Measurements from ENCODE around the gene PLCH1. TPM values are rescaled to one million over a fixed set of nuclear protein-coding genes. Genes with fewer than 3 reads are reported as not detected.

PLCH1 gene
- total and polyA plus RNA-seq, 2 of the 8 experiments (the other 6 are each of a cell fraction or from before 2014, with no cell fraction given), result 5.8 to 17.2 TPM

- TF ChIP-seq CHD7 (IDR thresholded peaks at IDR 0.05; ENCODE audit: insufficient replicate concordance, low read length), result no peak
- no peak for TF ChIP-seq RXRA (IDR thresholded peaks at IDR 0.05; ENCODE audit: insufficient read depth, low read depth, low read length)
- no peak for TF ChIP-seq CEBPB (IDR thresholded peaks at IDR 0.05; ENCODE audit: low read depth, low read length)
- TF ChIP-seq CBX8 (IDR thresholded peaks at IDR 0.05; ENCODE audit: borderline replicate concordance, low read depth, low read length), result no peak
Observed at GRCh38 chr3:155431856-155432570, 312.9 kb downstream of the PLCH1 start (continued).

Measured in H1 (cell line).